ENCODE measurements around the gene EMP1.

EMP1 gene, protein sequence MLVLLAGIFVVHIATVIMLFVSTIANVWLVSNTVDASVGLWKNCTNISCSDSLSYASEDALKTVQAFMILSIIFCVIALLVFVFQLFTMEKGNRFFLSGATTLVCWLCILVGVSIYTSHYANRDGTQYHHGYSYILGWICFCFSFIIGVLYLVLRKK

DNA sequence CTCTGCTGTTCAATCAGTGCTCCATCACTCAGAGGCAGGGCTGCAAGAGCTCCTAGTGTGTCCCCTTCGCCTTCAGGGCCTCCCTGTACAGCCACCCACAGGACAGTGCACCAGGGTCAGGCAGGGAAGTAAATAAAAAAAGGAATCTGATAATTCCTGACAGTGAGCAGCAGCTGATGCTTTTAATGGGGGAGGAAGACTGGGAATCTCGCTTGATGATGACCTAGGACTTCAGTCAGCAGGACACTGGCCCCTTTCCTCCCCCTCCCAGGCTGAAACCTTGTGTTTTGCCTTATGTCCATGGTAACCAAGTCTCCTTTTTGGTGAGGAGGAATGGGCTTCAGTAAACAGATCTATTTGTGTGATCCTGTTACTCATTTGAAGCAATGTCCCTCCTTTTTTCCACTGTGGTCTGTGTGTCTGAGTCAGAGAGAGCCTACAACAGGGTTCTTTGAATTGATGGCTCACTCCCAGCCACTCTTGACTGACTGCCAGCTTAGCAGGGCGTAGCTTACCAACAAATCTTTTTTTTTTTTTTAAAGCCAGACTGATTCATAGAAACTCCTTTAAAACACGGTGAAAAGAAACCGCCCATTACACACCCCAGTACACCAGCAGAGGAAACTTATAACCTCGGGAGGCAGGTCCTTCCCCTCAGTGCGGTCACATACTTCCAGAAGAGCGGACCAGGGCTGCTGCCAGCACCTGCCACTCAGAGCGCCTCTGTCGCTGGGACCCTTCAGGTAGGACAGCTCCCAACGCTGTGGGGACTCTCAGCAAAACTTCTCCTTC is at the start of gene EMP1:
EMP1 (plus strand) TSS at position 597 of the 792 bp plus-strand sequence. CDS start 14,785 bp downstream, outside the sequence.
- peak; percentile 100 for DNase-seq (ENCODE audit: low spot score)

DNA sequence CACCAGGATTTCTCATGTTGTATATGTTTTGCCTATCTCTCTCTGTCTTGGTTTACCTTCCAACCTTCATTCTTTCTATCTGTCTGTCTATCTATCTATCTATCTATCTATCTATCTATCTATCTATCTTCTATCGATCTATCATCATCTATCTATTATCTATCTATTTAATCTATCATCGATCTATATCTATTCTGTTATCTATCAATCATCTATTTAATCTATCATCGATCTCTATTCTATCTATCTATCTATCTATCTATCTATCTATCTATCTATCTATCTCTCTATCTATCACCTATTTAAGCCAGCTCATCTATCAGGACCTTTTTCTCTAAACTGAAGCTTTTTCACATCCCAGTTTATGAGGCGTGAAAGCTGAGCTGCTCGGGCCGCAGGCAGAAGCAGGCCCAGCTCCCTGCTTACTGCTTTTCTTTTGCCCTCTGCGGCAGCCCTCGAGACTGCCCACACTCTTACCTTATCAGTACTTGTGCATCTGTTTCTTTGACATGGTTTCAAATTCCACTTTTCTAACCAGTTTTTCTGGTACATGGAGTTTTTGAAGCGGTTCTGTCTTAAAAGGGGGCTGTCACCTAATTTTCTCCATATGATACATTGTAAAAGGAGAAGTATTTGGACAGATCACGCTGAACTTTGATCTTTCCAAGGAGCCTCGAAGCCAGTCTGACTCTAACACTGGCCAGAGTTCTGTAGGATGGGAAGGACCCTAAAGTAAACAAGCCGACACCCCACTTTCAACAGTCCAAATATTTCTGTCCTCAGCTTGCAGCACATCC is 48.6 kb upstream of the EMP1 start:
- DNase-seq (ENCODE audit: low spot score) = no peak

DNA sequence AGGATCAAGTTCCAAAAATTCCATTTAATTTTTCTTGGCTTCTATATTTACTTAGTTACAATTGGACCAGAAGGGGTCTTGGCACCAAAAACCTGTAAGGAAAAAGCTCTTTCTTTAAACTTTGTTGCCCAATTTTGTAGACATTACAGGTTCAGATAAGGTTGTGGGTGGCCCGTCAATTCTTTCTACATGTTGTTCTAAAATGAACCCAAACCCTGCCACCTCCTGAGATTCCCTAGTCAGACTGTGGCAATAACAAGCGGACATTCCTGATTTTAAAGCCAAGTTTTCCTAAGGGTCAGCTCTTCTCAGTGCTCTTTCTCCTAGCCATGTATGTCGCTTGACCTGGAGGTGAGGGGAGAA is 48.1 kb upstream of the EMP1 start:
- no peak for DNase-seq (ENCODE audit: low spot score)

DNA sequence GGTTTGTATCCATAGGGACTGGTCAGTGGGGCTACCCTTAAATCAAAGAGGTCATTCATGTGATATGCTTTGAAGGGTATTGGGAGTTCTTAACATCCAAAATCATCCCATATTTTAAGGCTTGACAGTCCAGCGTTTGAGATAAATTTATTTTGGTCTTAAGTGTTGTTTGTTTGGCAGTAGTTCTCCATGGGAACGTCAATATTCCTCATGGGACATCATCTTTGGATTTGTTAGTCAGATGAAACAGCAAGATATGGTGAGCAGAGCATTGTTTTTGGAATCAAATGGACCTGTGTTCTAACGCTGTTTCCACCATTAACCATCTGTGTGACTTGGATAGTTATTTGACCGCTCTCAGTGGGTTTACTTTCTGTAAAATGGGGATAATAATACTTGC is 47.1 kb upstream of the EMP1 start:
- DNase-seq (ENCODE audit: low spot score) = no peak

DNA sequence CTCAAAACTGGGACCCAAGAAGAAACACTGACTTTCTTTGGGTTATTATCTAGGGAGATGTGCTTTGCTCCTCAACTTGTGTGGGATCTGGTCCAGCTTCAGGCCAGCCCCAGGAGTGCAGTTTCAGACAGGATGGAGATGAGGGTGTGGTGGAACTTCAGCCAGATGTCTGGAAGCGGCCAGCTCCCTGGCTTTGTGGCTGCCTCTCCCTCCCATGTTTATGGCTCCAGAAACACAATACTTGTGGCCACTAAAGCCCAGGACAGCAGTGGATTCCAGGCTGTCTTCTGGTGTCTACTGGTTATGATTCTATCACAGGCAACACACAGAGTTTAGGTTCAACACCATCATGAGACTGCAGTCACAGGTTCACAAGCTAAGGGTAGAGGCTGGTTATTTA is 44.2 kb upstream of the EMP1 start:
- DNase-seq (ENCODE audit: low spot score) = no peak

DNA sequence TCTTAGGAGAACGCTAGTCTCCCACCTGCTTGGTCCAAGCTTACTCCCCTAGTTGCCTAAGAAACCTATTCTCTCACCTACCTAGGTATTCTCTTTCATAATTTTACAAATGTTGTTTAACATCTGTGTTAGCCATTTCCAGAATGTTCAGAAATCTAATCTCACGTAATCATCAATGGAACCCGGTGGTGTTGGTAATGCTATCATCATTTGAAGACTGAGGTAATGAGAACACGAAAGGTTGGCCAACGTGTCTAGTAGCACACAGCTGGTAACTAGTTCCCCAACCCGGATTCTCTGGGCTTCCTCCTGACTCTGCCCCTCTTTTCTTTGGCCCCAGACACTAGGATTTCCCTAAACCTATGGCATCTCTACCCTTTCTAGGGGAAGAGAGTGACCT is 43.8 kb upstream of the EMP1 start:
- DNase-seq (ENCODE audit: low spot score) = no peak

DNA sequence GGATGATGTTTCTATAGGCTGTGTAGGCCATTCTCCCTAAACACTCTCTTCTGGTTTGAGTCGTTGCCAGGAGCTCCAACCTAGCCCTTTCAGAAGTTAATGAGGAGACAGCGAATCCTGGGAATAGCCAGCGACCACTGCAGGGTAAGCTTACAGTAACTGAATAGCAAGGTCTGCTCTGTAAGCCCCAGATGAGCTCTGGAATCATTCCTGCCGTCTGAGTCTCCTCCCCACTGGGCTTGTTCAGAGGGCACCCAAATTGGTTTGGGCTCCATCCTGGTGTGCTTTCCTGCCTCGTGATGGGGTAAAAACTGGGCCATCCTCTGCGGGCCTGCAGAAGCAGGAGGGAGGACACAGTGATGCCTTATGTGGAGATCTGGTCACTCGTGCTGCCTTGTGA is 43.3 kb upstream of the EMP1 start:
- DNase-seq (ENCODE audit: low spot score) = no peak

DNA sequence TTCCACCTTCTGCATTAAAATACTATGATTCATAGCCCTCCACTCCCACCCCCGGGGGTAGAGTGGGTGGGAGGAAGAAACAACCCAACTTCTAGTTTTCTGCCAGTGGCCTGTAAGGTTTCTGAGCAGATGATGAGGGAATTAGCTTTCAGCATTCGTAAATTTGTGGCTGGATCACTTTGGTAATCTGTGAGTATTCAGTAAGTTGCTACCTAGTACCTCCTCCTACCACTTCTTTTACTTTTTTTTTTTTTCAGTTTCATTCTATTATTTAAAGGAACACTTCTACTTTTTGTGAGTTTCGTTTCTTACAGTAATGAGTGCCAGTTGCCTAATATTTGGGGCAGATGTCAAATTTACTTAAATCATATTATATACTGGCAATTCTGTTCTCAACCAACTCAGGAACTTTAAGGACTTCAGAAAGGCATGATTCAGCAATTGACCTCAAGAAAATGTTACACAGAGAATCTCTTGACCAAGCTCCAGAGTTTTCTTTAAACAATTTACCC is 42.4 kb upstream of the EMP1 start:
- no peak for DNase-seq (ENCODE audit: low spot score)

DNA sequence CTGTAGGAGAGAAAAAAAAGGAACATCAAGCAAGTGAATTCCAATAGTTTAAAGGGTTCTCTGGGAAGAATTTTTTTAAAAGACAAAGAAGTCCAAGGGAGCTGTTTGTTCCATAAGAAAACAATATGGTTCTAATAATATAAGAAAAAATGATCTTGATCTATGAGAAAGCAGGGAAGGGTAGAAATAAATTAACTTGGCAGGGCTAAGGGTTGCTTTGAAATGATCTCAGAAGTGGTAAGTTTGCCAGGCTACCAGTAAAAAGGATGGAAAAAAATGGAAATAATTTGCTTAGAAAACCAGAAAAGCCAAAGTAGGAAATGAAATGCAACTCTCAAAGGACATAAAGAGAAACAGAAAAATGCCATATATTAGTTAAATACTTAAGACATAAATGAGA is 41.7 kb upstream of the EMP1 start:
- no peak for DNase-seq (ENCODE audit: low spot score)

DNA sequence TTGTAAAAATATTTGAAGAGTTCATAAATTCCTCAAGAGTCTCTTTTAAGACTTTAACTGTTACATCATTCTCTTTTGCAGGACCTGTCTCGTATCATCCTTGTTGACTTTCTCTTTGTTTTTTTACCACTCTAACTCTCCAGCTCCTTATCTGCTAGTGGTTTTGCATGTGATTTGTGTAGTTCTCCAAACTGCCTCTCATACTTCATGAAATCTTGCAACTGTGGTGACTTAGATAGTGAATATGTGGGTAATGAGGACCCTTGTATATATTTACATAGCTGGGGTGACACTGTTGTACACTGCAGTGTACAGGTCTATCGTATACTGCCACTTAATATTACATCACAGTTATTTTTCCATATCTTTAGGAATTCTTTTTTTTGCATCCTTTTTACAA is 40.2 kb upstream of the EMP1 start:
- DNase-seq (ENCODE audit: low spot score) = no peak

DNA sequence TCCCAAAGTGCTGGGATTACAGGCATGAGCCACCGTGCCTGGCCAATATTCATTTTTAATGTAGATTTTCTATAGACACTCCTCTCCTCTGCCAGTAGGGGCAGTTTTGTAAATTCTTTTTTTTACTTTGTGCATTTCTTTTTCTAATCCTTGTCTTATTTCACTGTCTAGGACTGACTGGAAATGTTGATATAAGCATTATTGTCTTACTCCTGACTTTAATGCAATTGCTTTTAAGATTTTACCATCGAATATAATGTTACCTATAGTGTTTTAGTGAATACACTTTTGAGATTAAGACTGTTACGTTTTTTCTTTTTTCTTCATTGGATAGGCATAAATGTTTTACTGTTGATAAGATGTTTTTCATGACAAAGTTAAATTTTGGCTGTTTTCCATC is 35.4 kb upstream of the EMP1 start:
- DNase-seq (ENCODE audit: low spot score) = no peak

DNA sequence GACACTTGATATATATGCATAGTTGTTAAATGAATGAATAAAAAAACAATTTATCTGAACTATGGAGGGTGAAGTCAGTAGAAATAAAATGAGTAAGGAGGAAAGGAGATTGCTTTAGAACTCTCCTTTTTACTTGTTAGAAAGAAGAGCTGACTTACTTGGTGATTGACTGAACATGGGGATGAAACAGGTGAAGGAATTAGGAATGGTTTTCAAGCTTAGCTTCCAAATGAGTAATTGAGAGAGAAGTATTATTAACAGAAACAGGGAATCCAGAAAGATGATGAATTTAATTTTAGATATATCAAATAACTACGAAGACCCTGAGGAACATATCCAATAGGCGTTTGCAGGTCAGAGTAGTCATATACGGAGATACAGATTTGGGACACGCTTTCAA is 33.6 kb upstream of the EMP1 start:
- DNase-seq (ENCODE audit: low spot score) = no peak

DNA sequence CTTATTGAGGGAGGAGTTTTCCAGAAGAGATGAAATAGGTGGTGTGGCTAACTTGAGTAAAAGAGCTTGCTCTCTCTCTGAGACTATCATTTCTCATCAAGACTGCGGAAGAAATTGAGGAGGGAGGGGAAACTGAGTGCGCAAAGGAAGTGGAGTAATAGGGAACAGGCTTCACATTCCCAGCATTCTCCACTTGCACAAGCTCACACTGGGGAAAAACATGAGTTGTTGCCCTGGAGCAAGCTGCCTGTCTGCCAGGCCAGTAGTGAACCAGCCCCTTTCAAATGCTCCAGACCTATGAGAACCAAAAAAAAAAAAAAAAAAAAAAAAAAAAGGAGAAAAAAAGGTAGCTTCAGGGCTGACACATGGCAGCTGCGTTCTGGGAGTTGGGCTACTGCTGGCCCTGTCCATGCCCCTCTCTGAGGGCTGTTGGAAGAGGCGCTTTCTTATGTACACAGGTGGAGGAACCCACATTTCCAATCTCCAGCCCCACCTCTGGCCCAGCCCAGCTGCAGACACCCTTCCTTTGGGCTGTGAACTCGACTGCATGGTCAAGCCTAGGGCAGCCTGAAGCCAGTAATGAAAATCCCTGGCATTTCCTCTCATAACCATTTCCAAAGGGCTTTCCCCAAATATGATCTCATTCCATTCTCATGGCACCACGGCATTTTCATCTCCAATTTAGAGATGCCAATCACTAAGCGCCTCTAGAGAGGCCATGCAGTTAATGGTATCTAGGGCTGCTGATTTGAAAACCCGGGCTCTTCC is 32.5 kb upstream of the EMP1 start:
- DNase-seq (ENCODE audit: low spot score) = peak; percentile 16

DNA sequence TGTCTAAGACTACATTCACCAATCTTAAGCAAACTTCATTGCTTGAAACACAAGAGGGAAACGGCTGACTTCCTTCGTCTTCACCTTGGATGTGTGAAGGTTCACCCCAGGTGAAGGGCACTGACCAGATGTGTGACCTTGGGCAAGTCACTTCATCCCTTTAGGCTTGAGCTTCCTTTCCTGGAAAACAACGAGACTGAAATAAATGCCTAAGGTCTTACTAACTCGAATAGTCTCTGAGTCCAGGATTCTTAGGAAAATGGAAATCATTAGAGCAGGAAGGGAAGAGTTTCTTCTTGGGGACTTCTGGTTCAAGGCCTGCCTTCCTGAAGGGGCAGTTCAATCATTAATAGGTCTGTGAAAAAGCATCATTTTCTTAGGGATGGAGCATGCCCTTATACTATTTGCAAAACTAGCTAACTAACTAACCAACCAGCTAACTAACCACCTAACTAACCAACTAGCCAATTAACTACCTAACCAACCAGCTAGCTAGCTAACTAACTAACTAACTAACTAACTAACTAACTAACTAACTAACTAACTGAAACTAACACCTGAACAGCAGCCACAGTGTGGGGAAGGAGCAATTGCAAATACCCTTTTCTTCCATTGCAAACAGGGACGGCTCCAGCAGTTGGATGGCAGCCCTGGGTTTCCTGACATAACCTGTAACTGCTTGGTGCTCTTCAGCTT is 31.5 kb upstream of the EMP1 start:
- DNase-seq (ENCODE audit: low spot score) = peak; percentile 82

DNA sequence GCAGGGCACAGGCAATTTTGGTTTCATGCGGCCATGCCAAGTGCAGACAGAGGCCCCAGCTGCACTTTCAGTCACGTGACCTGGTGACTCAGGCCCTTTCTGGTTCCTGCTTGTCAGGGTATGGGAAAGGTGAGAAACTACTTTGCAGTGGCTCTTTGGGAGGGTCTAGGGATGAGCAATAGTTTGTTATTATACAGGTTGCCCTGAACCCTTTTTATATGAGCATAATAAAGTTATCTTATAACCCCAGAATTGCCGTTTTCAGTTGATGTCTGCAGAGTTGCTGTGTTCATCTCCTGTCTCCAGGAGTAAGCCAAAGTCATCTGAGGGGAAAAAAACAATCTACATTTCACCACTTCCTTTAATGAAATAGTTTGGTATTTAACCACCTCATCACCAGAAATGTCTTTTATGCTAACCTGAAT is 30.9 kb upstream of the EMP1 start:
- DNase-seq (ENCODE audit: low spot score) = peak; percentile 94

DNA sequence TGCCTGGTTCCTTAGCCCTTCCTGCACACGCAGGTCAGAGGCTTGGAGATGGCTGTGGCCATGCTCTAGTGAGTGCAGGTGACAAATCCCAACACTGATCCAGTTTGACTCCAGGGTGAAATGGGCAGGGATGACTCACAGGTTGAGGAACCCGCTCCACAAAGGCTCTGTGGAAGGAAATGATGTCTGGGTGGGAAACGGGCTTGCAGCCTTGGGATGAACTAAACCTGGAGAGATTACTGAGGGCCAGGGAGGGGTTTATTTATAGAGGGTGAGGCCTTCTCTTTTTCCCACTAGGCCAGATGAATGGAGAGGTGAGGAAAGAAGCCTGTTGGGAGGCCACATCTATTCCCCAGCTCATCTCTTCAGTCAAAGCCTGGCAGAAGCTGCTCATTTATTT is 29.3 kb upstream of the EMP1 start:
- DNase-seq (ENCODE audit: low spot score) = peak; percentile 89

DNA sequence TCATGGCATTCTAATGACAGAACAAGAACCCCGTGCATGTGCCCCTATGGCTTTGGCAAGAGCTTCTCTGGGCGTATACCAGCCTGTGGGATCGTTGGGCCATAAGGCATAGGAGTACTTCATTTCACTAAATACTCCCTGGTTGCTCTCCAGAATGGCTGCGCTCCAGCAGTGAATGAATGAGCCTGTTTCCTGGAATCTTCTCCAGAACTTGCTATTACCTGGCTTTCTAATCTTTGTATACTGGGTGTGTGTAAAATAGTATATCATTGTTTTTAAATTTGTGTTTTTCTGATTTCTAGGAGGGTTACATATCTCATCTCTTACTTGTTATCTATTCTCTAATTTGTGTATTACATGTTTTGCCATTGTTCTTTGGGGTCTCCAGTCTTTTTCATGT is 28.6 kb upstream of the EMP1 start:
- DNase-seq (ENCODE audit: low spot score) = no peak

DNA sequence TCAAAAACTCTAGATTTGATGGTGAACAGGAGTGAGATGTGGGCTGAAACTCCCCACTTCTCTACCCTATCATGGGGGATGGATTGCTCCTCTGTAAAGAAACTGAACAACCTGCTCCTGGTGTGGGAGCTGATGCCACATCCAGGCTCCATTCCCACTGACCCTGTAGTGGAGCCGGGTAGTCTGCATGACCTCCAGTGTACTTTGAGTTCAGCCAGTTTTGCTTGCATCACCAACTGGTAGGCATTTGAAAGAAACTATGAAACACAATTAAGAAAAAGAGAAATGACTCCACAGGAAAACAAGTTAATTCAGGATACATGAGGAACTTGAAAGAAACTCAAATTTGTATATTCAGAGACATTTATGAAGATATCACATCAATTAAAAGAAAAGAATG is 27.3 kb upstream of the EMP1 start:
- no peak for DNase-seq (ENCODE audit: low spot score)

DNA sequence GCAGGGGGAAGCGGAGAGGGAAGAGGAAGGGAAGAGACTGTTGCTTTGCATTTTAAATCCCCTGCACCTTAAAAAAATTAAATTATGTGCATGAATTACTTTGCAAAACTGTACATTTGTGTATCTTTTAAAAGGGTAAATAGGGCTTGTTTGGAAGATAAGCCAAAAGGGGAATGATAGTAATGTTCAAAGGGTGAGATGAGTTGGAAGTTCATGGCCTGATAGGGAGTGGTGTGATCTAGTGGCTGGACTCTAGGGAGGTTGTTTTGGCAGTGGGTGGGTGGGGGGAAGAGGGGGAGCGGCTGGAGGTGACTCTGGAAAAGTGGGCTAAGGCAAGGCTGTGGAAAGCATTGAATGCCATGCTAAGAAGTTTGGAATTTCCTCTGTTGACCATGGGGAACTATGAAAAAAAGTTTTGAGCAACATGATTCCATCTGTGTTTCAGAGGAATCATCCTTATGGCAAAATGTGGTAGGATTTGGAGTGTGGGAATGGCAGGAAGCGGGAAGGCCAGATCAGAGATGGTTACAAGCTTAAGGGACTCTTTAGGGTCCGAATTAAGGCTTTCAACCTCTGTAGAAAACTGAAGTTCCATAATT is 25.5 kb upstream of the EMP1 start:
- no peak for DNase-seq (ENCODE audit: low spot score)

DNA sequence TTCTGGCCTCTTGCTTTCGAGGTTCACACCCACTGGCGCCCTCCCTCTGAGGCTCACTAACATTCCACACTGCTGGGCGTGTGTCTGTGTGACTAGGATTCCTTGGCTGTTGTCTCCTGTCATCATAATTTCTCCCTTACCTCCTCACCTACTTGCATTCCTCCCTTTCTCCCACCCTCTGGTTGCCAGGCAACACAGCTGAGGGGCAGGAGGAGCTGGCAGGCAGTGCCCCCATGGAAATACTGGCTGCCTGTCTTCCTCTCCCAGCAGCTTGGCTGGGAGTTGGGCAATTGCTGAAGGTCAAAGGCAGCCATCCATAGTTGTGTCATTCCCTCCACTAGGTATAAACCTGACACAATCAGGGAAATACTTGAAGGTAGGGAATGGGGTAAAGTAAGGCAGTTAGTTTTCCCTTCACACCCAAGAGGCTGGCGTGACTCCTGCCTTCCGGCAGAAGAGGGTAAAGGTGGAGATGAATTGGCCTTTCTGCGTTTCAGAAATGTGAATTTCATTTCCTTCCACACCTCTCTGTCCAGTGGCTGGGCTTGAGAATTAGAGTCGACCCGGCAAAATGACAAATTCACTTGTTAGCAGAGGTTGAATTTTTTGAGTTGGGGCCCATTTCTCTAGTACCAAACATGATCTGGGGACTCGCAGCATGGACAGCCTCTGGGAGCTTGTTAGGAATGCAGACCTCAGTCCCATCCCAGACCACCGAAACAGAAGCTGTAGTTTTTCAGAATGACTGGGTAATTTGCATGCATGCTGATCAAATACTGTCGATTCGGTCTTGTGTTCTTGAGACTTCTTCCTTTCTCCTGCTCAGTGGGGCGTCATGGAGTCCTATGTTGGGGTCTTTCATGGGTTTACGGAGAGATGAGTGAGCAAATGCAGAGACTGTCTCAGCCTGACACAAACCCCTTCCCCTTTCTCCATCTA is 24.3 kb upstream of the EMP1 start:
- DNase-seq (ENCODE audit: low spot score) = peak; percentile 95

All from kidney tubule cell (primary cell).